ENCODE results near the gene GTF3C5.

The GTF3C5 gene

GRCh38 chr9:133031130-133031422 is 279 bp downstream of the GTF3C5 start:
- no peak for DNase-seq (ENCODE audit: low read depth)

DNA sequence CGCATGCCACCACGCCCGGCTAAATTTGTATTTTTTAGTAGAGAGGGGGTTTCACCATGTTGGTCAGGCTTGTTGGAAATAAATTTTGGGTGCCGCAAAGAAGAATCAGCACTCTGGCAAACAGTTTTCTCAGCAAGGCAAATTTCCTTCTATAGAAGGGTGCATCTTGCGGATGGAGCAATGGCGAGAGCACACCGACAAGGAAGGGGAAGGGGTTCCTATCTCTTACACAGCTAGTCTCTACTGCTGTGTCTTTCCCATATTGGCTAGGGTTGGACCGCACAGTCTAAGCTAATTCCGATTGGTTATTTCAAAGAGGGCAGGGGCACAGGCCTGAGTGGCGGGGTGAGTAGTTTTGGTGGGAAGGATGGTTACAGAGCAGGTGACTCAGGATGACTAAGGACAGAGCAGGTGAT is 707 bp downstream of the GTF3C5 start:
- no peak for DNase-seq (ENCODE audit: low read depth)

- no peak for DNase-seq (ENCODE audit: low read depth)
Observed at GRCh38 chr9:133032171-133032570, 1.4 kb downstream of the GTF3C5 start.

DNA sequence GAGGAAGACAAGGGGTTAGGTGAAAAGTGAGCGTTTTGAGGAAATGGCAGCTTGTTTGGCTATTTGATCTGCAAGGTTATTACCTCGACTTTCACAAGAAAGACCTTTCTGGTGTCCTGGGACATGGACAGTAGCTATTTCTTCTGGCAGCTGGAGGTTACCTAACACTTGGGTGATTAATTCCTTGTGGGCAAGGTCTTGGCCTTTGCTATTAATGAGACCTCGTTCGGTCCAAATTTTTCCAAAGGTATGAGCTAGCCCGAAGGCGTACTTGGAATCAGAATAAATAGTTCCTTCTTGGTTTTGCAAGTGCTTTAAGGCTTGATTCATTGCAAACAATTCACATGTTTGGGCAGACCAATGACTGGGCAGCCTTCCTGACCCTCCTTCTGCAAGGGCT is 4.9 kb downstream of the GTF3C5 start:
- DNase-seq (ENCODE audit: low read depth): no peak

- DNase-seq (ENCODE audit: low read depth): no peak
Observed at GRCh38 chr9:133037775-133038515, 7.1 kb downstream of the GTF3C5 start.

GRCh38 chr9:133040892-133041479 is 10.2 kb downstream of the GTF3C5 start:
- DNase-seq (ENCODE audit: low read depth): peak; percentile 16

DNA sequence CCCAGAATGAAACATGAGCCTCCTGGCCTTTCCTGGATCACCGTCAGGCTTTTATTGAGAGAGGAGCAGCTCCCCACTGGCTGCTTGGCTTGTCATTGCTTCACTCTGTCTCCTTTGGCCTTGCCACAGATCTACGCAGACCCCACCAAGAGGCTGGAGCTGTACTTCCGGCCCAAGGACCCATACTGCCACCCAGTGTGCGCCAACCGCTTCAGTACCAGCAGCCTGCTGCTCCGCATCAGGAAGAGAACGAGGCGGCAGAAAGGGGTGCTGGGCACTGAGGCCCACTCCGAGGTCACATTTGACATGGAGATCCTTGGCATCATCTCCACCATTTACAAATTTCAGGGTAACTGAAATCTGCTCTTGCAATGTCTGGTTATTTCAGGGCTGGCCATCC is 11.2 kb downstream of the GTF3C5 start:
- DNase-seq (ENCODE audit: low read depth): no peak

GRCh38 chr9:133042676-133043075 is 11.9 kb downstream of the GTF3C5 start:
- no peak for DNase-seq (ENCODE audit: low read depth)

- DNase-seq (ENCODE audit: low read depth): no peak
Observed at GRCh38 chr9:133043449-133044035, 12.7 kb downstream of the GTF3C5 start.

DNA sequence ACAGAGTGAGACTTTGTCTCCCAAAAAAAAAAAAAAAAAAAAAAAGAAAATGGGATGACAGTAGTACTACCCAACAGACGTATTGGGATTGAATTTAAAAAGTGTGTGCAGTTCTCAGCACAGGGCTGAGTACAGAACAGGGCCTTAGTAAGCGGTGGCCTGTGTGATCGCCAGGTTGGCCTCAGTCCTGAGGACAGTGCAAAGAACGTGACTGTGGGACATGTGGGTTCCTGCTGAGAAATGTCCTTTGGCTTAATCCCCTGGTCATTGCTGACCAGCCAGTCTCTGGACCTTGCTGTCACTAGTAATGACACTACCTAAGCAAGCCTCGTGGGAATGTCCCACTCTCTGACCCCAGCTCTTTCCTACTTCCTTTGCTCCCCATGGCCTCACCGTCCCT is 13.3 kb downstream of the GTF3C5 start:
- no peak for DNase-seq (ENCODE audit: low read depth)

GRCh38 chr9:133044661-133045060 is 13.9 kb downstream of the GTF3C5 start:
- DNase-seq (ENCODE audit: low read depth): no peak

GRCh38 chr9:133045132-133045531 is 14.3 kb downstream of the GTF3C5 start:
- no peak for DNase-seq (ENCODE audit: low read depth)

DNA sequence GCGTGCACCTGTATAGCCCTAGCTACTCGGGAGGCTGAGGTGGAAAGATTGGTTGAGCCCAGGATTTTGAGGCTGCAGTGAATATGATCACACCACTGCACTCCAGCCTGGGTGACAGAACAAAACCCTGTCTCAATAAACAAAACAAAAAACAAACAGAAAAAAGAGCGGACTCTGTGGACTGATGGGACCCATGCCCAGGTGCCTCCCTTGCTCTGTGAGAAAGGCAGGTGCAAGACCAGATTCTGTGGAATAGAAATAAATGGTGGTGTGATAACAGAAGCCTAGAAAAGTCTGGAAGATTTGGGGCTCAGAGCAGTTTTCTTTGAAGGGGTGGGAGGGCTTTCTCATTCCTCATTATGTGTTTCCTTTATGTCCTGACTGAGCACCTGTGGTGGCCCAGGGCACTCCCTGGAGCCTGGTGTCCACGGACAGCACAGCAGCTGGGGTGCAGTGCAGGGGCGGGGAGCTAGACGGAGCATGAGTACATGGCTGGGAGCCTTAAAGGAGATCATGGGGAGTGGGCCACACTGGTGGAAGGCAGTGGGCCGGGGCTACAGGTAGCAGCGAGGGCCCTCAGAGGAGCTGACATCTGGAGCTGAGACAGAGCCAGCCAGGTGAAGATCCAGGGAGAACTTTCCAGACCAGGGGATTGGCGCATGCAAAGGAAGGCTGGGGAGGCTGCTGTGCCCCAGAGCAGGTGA is 15.6 kb downstream of the GTF3C5 start:
- no peak for DNase-seq (ENCODE audit: low read depth)

GRCh38 chr9:133046900-133047295 is 16.1 kb downstream of the GTF3C5 start:
- DNase-seq (ENCODE audit: low read depth): no peak

GRCh38 chr9:133048595-133048994 is 17.8 kb downstream of the GTF3C5 start:
- DNase-seq (ENCODE audit: low read depth): no peak

DNA sequence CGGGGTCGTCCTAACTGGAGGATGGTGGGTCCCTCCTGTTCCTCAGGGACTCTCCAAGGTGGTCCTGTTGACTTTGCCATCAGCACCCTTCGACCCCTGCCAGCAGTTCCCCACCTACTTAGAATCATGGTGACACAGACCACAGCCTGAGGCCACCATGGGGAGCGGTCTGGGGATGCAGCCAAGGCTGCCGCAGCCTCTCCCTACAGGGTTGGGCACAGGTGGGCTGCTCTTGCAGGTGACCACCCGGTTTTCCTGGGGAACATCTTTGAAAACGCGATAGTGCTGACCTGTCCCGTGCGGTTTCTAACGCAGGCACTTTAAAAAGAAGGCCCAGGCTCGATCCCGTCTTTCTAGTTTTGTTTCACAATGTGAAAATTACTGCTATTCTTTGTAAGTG is 18.2 kb downstream of the GTF3C5 start:
- no peak for DNase-seq (ENCODE audit: low read depth)

- no peak for DNase-seq (ENCODE audit: low read depth)
Observed at GRCh38 chr9:133050142-133050541, 19.3 kb downstream of the GTF3C5 start.

- no peak for DNase-seq (ENCODE audit: low read depth)
Observed at GRCh38 chr9:133050781-133051180, 20.0 kb downstream of the GTF3C5 start.

- DNase-seq (ENCODE audit: low read depth): no peak
Observed at GRCh38 chr9:133051281-133051900, 20.6 kb downstream of the GTF3C5 start.

DNA sequence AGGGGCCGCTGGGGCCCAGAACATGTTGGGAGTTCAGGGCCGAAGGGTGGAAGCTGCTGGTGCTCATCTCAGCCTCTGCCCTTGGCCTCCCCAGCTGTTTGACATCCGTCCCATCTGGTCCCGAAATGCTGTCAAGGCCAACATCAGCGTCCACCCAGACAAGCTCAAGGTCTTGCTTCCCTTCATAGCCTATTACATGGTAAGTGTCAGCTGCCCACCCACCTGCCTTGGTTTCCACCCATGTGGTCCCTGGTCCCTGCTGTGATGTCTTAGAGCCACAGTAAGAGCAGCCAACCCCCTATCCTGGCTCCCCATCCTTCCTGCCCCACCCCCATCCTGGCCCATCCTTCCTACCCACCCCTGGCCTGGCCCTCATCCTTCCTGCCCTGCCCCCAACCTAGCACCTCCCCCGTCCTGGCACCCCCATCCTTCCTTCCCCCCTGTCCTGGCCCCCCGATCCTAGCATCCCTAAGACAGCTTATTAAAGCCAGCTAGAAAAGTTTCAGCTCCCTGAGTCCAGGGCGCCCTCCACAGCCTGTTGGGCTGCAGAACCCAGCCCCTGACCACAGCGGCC is 21.3 kb downstream of the GTF3C5 start:
- DNase-seq (ENCODE audit: low read depth): no peak

GRCh38 chr9:133054194-133054890 is 23.5 kb downstream of the GTF3C5 start:
- DNase-seq (ENCODE audit: low read depth): no peak

DNA sequence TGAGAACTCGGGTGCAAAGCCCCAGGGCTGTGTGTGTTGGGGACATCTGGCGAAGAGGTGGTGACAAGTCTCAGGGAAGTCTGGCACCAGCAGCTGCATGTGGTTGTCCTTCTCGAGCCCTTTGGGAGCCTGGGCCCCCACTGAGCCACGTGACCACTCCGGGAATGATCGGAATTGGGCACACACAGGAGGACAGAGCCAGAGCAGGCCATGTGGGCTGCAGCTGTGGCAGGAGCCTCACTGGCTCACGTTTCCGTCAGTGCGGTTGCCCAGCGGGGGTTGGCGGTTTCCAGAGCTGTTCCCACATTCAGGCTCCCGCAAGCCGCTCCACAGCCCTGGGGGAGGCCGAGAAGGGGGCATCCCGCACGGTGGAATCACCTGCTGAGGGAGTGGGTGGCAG is 24.2 kb downstream of the GTF3C5 start:
- DNase-seq (ENCODE audit: low read depth): no peak
